GM21825 (cell line): ENCODE results near the gene USP3.
A peak's percentile ranks its signal among the peaks of the same experiment; 100 is the strongest.

Experiments
- ATAC-seq: cut with Tn5 transposase; IDR thresholded peaks from one replicate; pipeline ENCODE4 v1.9.1; 2021; ENCODE audit warnings: mild to moderate bottlenecking, moderate library complexity; ENCODE audit not compliant: unreplicated experiment

The USP3 gene

DNA sequence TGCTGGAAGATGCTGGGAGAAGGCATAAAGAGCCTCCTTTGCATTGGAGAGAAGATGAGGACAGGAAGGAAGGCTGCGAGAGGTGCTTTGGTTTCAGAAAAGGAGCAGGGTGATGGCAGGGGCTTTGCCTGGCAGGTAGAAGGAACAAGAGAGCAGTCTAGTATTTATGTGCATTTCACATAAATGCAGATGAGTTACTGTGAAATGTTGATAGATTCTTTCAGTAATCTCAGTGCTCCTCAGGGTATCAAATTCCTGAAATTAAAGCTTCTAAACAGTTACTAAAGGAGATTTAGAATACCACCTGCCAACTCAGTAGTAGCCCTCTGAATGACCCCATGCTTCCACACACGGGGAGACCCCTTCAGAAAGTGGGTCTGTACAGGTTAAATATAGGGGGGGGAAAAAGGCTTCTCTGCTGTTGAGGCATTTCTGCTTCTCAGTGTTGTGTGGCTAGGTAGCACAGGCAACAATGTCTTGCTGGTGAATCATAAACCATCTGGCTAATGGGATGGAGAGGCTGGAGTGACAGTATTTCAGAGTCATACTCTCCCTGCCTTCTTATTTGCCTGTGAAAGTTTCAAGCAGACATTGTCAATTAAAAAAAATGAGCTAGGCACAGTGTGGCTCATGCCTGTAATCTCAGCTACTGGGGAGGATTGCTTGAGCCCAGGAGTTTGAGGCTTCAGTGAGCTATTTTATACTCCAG is 78.5 kb downstream of the USP3 start:
- ATAC-seq = no peak

DNA sequence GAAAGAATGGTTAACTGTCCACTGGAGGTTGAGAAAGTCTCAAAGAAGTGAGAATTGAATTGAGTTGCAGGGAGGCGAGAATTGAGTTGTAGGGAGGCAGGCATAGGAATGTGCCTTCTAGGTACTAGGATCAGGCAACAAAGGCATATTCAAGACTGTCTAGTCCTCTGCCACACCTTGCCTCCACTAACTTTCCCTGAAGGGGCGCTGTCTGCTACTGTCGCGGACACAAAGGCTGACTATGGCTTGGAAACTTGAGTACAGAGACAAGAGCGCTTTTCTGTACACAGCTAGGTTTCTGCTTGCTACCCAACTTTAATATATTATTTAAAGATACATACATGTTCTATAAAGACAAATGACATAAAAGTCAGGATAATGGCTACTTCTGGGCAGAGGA is 82.4 kb downstream of the USP3 start:
- no peak for ATAC-seq

DNA sequence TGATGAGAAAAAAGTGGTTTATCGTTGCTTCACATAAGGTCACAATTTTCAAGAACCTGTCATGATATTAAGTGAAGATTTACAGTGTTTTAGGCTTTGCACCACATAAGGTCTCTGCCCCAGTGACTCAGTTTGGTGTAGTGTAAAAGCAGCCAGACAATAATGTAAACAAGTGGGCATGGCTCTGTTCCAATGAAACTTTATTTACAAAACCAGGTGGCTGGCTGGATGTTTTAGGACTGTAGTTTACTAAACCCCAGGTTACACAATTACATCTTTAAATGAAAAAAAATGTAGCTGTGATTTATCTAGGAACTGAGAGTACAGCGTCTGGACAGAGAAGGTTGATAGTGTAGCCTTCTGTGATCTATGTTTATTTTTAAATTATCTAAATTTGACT is 83.1 kb downstream of the USP3 start:
- no peak for ATAC-seq

- ATAC-seq = no peak
Observed at GRCh38 chr15:63588826-63589225, 84.4 kb downstream of the USP3 start.

GRCh38 chr15:63593705-63594671 is 89.6 kb downstream of the USP3 start:
- ATAC-seq = no peak

DNA sequence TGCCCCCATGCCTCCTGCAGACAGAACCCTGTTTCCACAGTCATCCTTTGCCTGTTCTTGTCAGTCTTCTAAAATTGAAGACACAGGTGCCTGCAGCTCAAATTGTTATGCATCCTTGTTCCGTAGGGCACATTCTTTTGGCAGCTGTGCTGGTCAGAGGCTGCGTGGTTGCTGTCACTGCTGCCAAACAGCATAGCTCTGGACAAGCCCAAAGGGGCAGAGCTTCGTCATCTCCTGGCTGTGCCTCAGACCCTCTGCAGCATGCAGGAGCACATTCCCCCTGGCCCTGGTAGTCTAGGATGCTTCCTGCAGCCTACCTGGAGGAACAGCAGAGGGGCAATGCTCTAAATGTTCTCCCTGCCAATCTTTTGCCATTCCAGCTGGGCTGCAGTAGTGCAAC is 90.7 kb downstream of the USP3 start:
- no peak for ATAC-seq

DNA sequence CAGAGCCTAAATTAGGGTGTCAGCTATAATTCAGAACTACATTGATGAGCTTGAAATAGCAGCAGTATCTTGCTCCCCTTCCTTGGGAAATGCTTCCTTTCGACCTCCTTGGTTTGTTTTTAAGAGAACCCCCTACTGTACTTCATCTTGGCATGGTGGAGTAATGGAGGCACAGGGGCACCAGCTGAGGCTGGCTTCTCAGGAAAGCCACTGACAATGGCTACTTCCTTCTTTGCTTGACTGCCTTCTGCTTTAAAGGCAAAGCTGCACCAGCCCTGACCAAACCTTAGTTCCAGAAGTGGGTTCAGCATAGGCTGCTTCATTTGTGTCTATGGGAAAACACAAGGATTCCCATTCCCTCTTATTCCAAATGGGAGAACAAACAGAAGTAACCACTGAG is 91.3 kb downstream of the USP3 start:
- ATAC-seq = no peak

- ATAC-seq = no peak
Observed at GRCh38 chr15:63596676-63597037, 92.3 kb downstream of the USP3 start.

- ATAC-seq = no peak
Observed at GRCh38 chr15:63597038-63597790, 92.8 kb downstream of the USP3 start, which contains the start of gene FBXL22. TSS of gene FBXL22 (plus strand) at chr15:63597387. CDS start at chr15:63597393, 6 bp downstream.

DNA sequence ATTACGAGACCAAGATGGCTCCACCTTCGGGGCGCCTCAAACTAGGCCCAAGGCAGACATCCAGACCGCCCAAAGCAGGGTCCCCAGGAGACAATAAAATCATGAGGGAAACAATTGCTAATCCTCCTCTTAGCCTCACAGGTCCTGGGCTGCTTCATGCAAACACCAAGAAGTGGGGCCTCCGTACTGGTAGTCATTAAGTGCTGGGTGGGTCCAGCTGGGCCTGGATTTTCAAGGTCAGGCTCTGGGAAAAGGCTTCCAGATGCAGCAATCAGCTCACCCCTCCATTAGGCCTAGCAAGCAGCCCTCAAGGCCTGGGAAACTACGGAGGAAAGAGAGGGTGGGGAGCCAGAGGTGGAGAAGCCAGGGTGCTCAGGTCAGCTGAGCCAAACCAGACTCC is 93.4 kb downstream of the USP3 start:
- ATAC-seq = no peak

- no peak for ATAC-seq
Observed at GRCh38 chr15:63598473-63599400, 94.3 kb downstream of the USP3 start.

- ATAC-seq = no peak
Observed at GRCh38 chr15:63599401-63600000, 95.1 kb downstream of the USP3 start.

DNA sequence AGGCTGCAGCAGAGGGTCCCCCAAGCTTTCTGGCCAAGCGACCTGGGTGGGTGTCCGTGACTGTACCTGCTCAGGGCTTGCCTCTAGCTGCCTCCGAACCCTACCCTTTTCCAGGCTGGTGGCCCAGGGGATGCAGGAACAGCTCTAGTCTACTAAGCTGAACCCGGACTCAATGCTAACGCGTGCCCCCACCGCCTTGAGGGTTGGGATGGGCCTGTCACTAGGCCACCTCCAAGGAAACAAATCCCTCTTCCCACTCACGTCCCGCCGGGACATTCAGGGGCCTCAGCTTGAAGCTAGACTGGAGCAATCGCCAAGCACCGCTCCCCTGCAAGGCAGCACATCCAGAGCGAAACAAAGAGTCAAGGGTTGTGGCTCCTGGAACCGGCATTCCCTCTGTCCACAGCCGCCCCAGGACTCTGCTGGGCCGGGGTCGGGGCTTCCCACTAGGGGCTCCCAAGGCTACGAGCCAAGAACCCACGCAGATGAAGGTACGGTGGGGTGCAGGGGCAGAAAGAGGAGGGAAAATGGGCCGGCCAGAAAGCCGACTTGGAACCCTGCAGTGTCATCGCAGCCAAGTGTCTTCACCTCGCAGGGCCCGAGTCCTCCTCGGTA is 95.7 kb downstream of the USP3 start:
- ATAC-seq = peak; percentile 7

DNA sequence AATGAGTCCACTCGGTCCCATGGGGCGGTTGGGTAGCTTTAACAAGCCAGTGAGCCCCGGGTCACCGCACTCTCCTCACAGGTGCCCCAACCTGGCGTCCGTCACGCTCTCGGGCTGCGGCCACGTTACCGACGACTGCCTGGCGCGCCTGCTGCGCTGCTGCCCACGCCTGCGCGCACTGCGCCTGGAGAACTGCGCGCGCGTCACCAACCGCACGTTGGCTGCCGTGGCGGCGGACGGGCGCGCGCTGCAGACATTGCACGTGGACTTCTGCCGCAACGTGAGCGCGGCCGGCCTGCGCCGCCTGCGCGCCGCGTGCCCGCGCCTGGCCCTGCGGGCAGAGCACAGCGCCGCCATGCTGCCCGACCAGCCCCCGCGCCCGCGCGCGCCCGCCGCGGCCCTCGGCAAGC is 96.2 kb downstream of the USP3 start:
- peak; percentile 57 for ATAC-seq

GRCh38 chr15:63601026-63601703 is 96.8 kb downstream of the USP3 start:
- ATAC-seq = no peak

GRCh38 chr15:63601704-63602185 is 97.4 kb downstream of the USP3 start:
- ATAC-seq = no peak

GRCh38 chr15:63602595-63602994 is 98.2 kb downstream of the USP3 start:
- ATAC-seq = no peak

DNA sequence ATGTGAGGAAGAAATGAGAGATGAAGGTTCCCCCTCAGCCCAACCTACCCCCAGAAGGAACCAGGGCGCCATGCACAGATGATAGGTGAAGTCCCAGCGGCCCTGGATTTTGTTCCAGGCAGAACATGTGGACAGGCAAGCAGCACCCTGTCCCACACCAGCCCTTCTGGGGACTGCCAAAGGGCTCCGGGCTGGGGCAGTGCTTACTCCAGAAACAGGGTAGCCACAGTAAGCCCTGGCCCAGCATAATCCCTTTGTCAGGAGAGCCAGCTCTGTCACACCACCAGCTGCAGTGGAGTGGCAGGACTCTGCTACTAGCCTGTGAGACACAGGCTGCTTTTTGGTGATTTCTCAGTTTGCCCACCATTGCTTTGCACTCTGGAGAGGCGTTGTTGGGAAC is 99.1 kb downstream of the USP3 start:
- no peak for ATAC-seq

GRCh38 chr15:63604281-63604680 is 99.9 kb downstream of the USP3 start:
- no peak for ATAC-seq
